ENCODE results near the gene INTS11. TPM values are rescaled to one million over a fixed set of nuclear protein-coding genes. Genes with fewer than 3 reads are reported as not detected.

The INTS11 gene
- total and polyA plus RNA-seq, 2 of the 8 experiments (the other 6 are each of a cell fraction or from before 2014, with no cell fraction given): 113 to 243 TPM

DNA sequence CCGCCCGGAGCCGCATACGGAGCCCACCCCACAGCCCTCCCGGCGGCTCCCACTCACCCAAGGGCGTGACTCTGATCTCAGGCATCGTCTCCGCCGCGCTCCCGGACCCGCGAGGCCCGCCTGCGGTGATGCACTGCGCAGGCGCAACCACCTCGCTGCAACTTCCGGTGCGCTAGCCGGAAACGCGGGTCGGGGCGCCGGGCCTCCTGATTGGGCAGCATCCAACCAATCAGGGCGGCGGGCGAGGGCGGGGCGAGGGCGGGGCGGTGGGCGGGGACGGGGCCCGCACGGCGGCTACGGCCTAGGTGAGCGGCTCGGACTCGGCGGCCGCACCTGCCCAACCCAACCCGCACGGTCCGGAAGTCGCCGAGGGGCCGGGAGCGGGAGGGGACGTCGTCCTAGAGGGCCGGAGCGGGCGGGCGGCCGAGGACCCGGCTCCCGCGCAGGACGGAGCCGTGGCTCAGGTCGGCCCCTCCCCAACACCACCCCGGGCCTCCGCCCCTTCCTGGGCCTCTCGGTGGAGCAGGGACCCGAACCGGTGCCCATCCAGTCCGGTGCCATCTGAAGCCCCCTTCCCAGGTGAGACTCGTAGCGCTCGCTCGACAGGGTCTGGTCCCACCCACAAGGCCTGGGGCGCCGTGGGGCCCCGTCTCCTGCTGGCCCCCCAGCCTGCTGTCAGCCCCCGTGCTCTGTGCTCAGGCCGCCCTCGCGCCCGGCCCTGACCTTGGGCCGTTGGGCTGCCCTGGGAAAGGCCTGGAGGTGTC is at the start of gene INTS11, which contains the start of gene CPTP (continued):
- TF ChIP-seq EP300 (IDR thresholded peaks at IDR 0.05; ENCODE audit: borderline replicate concordance in 1 of 2, low read depth in 2 of 2, low read length in 2 of 2): no peak
- no peak for TF ChIP-seq SIRT6 (IDR thresholded peaks at IDR 0.05; ENCODE audit: low read length)
- peak; percentile 73; the same call in 1 of the 2 replicates for TF ChIP-seq POLR2AphosphoS5 (IDR thresholded peaks at IDR 0.05; ENCODE audit: low read depth, low read length)
- TF ChIP-seq RXRA (IDR thresholded peaks at IDR 0.05; ENCODE audit: insufficient read depth, low read depth, low read length): no peak
- TF ChIP-seq TBP (IDR thresholded peaks at IDR 0.05; ENCODE audit: low read depth, low read length): peak; percentile 44; the same call in 1 of the 2 replicates
- peak; percentile 46 for TF ChIP-seq ASH2L (IDR thresholded peaks at IDR 0.05; ENCODE audit: low read length)
- TF ChIP-seq SIX5 (IDR thresholded peaks at IDR 0.05; ENCODE audit: low read depth, low read length): no peak
- TF ChIP-seq TAF7 (optimal IDR thresholded peaks at IDR 0.05; ENCODE audit: borderline replicate concordance, low read depth, low read length): peak; percentile 47
- TF ChIP-seq, protein P1, sequence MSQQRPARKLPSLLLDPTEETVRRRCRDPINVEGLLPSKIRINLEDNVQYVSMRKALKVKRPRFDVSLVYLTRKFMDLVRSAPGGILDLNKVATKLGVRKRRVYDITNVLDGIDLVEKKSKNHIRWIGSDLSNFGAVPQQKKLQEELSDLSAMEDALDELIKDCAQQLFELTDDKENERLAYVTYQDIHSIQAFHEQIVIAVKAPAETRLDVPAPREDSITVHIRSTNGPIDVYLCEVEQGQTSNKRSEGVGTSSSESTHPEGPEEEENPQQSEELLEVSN (IDR thresholded peaks at IDR 0.05): 0 out of 2 replicates have a peak, but pooled peaks have one; percentile 32
- peak; percentile 87 for TF ChIP-seq GABPA (IDR thresholded peaks at IDR 0.05; ENCODE audit: borderline replicate concordance, insufficient read depth, low read length)
- TF ChIP-seq FOSL1 (IDR thresholded peaks at IDR 0.05; ENCODE audit: insufficient read depth, low read depth, low read length): no peak
- TF ChIP-seq CREB1 (IDR thresholded peaks at IDR 0.05): no peak
- TF ChIP-seq, protein P2, sequence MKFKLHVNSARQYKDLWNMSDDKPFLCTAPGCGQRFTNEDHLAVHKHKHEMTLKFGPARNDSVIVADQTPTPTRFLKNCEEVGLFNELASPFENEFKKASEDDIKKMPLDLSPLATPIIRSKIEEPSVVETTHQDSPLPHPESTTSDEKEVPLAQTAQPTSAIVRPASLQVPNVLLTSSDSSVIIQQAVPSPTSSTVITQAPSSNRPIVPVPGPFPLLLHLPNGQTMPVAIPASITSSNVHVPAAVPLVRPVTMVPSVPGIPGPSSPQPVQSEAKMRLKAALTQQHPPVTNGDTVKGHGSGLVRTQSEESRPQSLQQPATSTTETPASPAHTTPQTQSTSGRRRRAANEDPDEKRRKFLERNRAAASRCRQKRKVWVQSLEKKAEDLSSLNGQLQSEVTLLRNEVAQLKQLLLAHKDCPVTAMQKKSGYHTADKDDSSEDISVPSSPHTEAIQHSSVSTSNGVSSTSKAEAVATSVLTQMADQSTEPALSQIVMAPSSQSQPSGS (IDR thresholded peaks at IDR 0.05; ENCODE audit: low read length): no peak
- peak; percentile 87 for TF ChIP-seq KDM4A (IDR thresholded peaks at IDR 0.05; ENCODE audit: low read depth, low read length, severe bottlenecking)
- no peak for TF ChIP-seq NANOG (IDR thresholded peaks at IDR 0.05; ENCODE audit: insufficient read depth, low read depth, low read length, poor library complexity, severe bottlenecking)
- peak; percentile 75 for TF ChIP-seq PHF8 (conservative IDR thresholded peaks at IDR 0.05; ENCODE audit: low read depth, low read length)
- TF ChIP-seq SUZ12 (IDR thresholded peaks at IDR 0.05; ENCODE audit: low read length): no peak
- peak in 1 of 2 experiments; percentile 74; a peak in 2 of 3 replicates for TF ChIP-seq POLR2A (IDR thresholded peaks at IDR 0.05; ENCODE audit: control extremely low read depth in 1 of 2, low read depth in 2 of 2, low read length in 2 of 2)

Data from H1 (cell line).